Trophoblast cell (in vitro differentiated cells and primary cell): ENCODE results near the gene BICD1.

Source experiments
- DNase-seq, 2 donors: peaks; one replicate each; pipeline ENCODE4 v3.0.0-alpha.2; 2016
- H2AFZ ChIP-seq: 2 replicates; pipeline ENCODE4 v1.6.1; 2013; ENCODE audit warnings: low read length, moderate library complexity, mild to moderate bottlenecking; ENCODE audit not compliant: insufficient read depth, poor library complexity
- H2AK5ac ChIP-seq: 2 replicates; pipeline ENCODE4 v1.6.1; 2013; ENCODE audit warnings: mild to moderate bottlenecking, low read length
- H2BK120ac ChIP-seq: 2 replicates; pipeline ENCODE4 v1.6.1; 2013; ENCODE audit warnings: low read length, mild to moderate bottlenecking, moderate library complexity; ENCODE audit not compliant: insufficient read depth, poor library complexity
- H2BK12ac ChIP-seq: 2 replicates; pipeline ENCODE4 v1.6.1; 2013; ENCODE audit warnings: mild to moderate bottlenecking, low read length, moderate library complexity
- H2BK5ac ChIP-seq: 2 replicates; pipeline ENCODE4 v1.6.1; 2013; ENCODE audit warnings: low read length, low read depth, moderate library complexity, mild to moderate bottlenecking; ENCODE audit not compliant: poor library complexity
- H3K14ac ChIP-seq: 2 replicates; pipeline ENCODE4 v1.6.1; 2013; ENCODE audit warnings: mild to moderate bottlenecking, low read length
- H3K18ac ChIP-seq: 2 replicates; pipeline ENCODE4 v1.6.1; 2013; ENCODE audit warnings: mild to moderate bottlenecking, low read length
- H3K23ac ChIP-seq: 2 replicates; pipeline ENCODE4 v1.6.1; 2013; ENCODE audit warnings: low read length
- H3K27ac ChIP-seq: 2 replicates; pipeline ENCODE4 v1.5.1; 2013; ENCODE audit warnings: low read depth, mild to moderate bottlenecking, inconsistent platforms, low read length, moderate library complexity
- H3K27me3 ChIP-seq: 2 replicates; pipeline ENCODE4 v1.6.1; 2013; ENCODE audit warnings: inconsistent platforms, mild to moderate bottlenecking, low read length, moderate library complexity; ENCODE audit not compliant: insufficient read depth
- H3K36me3 ChIP-seq, 2 experiments: 1 replicate in 1 of 2; 2 replicates in 1 of 2; pipeline ENCODE4 v1.6.1; 2013; ENCODE audit warnings: low read length in 2 of 2, mild to moderate bottlenecking in 2 of 2, moderate library complexity in 1 of 2; ENCODE audit not compliant: insufficient read depth in 2 of 2, control insufficient read depth in 1 of 2
- H3K4ac ChIP-seq: 2 replicates; pipeline ENCODE4 v1.6.1; 2013; ENCODE audit warnings: low read depth, mild to moderate bottlenecking, low read length, moderate library complexity
- H3K4me1 ChIP-seq, 2 experiments: 1 replicate in 1 of 2; 2 replicates in 1 of 2; pipeline ENCODE4 v1.6.1; 2013; ENCODE audit warnings: low read length in 2 of 2, mild to moderate bottlenecking in 2 of 2, moderate library complexity in 1 of 2; ENCODE audit not compliant: insufficient read depth in 2 of 2, control insufficient read depth in 1 of 2
- H3K4me2 ChIP-seq: 2 replicates; pipeline ENCODE4 v1.6.1; 2013; ENCODE audit warnings: inconsistent platforms, mild to moderate bottlenecking, low read length, moderate library complexity
- H3K4me3 ChIP-seq: 2 replicates; pipeline ENCODE4 v1.5.1; 2013; ENCODE audit warnings: mild to moderate bottlenecking, low read depth, low read length, inconsistent platforms
- H3K79me1 ChIP-seq: one replicate; pipeline ENCODE4 v1.6.1; 2013; ENCODE audit warnings: low read length
- H3K79me2 ChIP-seq: 2 replicates; pipeline ENCODE4 v1.6.1; 2013; ENCODE audit warnings: low read length, mild to moderate bottlenecking; ENCODE audit not compliant: control insufficient read depth, insufficient read depth, poor library complexity
- H3K9ac ChIP-seq: 2 replicates; pipeline ENCODE4 v1.6.1; 2013; ENCODE audit warnings: mild to moderate bottlenecking, low read length
- H3K9me3 ChIP-seq: 2 replicates; pipeline ENCODE4 v1.6.1; 2013; ENCODE audit warnings: low read depth, mild to moderate bottlenecking, control low read depth, inconsistent platforms, low read length; ENCODE audit not compliant: insufficient read depth
- H4K12ac ChIP-seq: 2 replicates; pipeline ENCODE4 v1.6.1; 2013; ENCODE audit warnings: low read depth, mild to moderate bottlenecking, low read length, moderate library complexity
- H4K8ac ChIP-seq: 2 replicates; pipeline ENCODE4 v1.6.1; 2013; ENCODE audit warnings: low read depth, mild to moderate bottlenecking, low read length, moderate library complexity
- H4K91ac ChIP-seq: one replicate; pipeline ENCODE4 v1.6.1; 2013; ENCODE audit warnings: low read depth, mild to moderate bottlenecking, low read length, moderate library complexity
- WGBS: extraction: QIAGEN DNeasy Blood & Tissue Kit; methylation state at CpG from one replicate; pipeline ENCODE4 v1.1.7; 2013; ENCODE audit warnings: missing lambda C conversion rate; ENCODE audit not compliant: insufficient read length, insufficient coverage; ENCODE audit errors: extremely low coverage; 5-methylcytosine and 5-hydroxymethylcytosine counted together

BICD1 gene

DNA sequence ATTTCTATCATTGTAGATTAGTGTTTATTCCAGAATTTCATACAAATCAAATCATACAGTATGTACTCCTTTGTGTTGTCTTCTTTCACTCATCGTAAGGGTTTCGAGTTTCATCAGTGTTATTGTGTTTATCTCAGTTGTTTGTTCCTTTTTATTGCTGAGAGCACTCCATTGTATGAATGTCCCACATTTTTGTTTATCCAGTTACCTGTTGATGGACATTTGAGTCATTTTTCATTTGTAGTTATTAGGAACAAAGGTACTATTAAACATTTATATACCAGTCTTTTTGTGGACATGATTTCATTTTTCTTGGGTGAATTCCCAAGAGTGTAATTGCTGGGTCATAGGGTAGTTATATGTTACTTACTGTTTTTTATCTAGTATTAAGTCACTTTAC lies 70.0 kb downstream of the BICD1 start:
- Histone ChIP-seq H4K91ac (no peak overlapping the region), H3K4me1 (no peaks in the 10 kb centered on the region), H2BK12ac (no peak overlapping the region), H3K9me3 (no peaks in the 10 kb centered on the region), H3K9ac (no peak overlapping the region), H4K12ac (no peak overlapping the region), H3K79me1 (no peaks in the 10 kb centered on the region), H3K27me3 (no peaks in the 10 kb centered on the region), H2BK120ac (no peak overlapping the region), H3K14ac (no peak overlapping the region), H3K4me2 (no peak overlapping the region), H3K23ac (no peak overlapping the region), H2AK5ac (no peak overlapping the region), H2BK5ac (no peak overlapping the region), H2AFZ (no peak overlapping the region), H3K36me3 (no peaks in the 10 kb centered on the region), H3K18ac (no peak overlapping the region), H3K27ac (no peak overlapping the region), H3K4ac (no peak overlapping the region), H4K8ac (no peak overlapping the region), H3K79me2 (no peaks in the 10 kb centered on the region), H3K4me3 (no peak overlapping the region)
- DNase-seq, result no peak
- no CpG with 5 or more reads among the region's 2 CpGs for WGBS

DNA sequence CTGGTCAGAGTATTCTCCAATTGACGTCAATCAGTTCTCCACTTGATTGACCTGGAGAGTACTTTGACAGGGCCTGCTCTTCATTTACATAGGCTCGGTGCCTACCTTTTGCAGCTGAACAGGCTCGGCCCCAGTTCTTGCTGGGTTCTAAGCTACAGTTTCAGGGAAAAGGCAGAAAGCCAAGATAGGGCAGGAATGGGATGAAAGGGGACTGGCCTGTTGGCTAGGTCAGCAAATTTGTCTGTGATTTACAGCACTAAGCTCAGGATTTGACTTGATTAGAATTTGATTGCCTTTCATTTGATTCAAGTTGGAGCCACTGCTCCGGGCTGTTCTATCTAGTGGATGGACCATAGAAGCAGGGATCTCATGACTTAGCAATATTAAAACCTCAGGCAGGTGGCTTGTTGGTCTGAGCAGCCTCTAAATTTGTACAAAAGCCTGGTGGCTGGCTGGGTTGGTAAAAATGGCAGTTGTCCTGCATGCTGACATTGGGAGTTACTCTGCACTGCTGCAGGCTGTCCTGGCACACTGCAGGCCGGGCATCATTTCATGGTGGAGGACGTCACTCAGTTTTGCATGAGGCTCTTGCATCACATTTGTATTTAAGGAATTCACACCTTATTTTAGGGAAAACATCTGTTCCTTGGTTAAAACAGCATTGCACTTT lies 71.8 kb downstream of the BICD1 start:
- no peak overlapping the region for H3K23ac ChIP-seq
- no peak overlapping the region for H2AFZ ChIP-seq
- no peak overlapping the region for H4K12ac ChIP-seq
- no peak overlapping the region for H3K4me2 ChIP-seq
- no peak overlapping the region for H3K18ac ChIP-seq
- H3K4me3 ChIP-seq, result no peak overlapping the region
- no peak for DNase-seq
- no peaks in the 10 kb centered on the region for H3K27me3 ChIP-seq
- WGBS, result no CpG with 5 or more reads among the region's 6 CpGs
- no peak overlapping the region for H3K9ac ChIP-seq
- no peak overlapping the region for H3K14ac ChIP-seq
- H3K79me1 ChIP-seq, result no peaks in the 10 kb centered on the region
- no peaks in the 10 kb centered on the region for H3K79me2 ChIP-seq
- no peak overlapping the region for H4K8ac ChIP-seq
- H3K9me3 ChIP-seq, result no peaks in the 10 kb centered on the region
- no peaks in the 10 kb centered on the region for H3K36me3 ChIP-seq
- H2BK5ac ChIP-seq, result no peak overlapping the region
- no peak overlapping the region for H3K27ac ChIP-seq
- H3K4ac ChIP-seq, result no peak overlapping the region
- no peak overlapping the region for H2BK12ac ChIP-seq
- H2BK120ac ChIP-seq, result no peak overlapping the region
- H4K91ac ChIP-seq, result no peak overlapping the region
- no peak overlapping the region for H2AK5ac ChIP-seq
- H3K4me1 ChIP-seq, result no peaks in the 10 kb centered on the region

DNA sequence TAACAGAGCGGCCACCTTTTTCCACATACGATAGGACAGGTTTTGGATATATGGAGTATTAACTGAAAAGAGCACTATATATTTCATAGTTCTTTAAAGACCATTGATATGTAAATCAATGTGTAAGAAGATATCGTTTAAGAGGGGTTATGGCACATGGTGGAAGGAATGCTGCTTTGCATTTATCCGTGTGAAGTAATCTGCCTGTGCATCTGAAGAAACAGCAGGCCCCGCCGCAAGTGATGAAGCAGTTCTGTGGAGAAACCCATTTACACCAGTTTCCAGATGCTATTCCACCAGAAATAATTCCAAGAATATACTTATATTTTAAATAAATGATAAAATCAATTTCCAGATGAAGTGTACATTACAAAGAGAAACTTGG lies 72.4 kb downstream of the BICD1 start:
- H3K4ac ChIP-seq, result no peak overlapping the region

DNA sequence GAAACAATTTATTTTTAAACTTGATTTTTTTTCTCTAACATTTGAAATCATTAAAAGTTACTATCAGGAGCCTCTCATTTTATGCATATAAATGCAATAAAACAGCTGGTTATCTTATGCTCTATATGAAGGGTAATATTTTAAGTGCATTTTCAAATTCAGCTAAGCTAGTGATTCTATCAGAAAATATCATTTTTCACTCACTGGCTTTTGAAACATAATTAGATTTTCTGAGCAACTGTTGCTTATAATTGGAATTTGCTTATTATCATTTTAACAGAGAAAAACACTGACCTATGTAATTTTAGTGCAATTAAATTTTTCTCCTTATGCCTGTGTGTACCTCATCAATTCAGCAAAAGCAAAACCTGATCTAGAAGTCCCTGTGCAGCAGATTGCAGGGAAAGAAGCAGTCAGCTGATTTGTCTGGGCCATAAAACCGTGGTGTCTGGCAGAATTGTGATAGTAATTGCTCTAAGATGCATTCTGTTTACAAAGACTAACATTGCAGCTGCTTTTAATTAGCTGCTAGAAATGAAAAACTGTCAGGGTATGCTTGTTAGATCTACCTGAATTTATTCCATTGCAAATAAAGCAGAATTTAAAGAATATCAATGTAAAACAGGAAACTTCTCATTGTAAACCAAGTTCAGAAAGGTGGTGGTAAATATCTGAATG lies 75.0 kb downstream of the BICD1 start:
- Histone ChIP-seq H2AFZ (no peak overlapping the region), H3K23ac (no peak overlapping the region), H3K79me1 (no peaks in the 10 kb centered on the region), H3K4me1 (peaks cover 4% of the 10 kb centered on the region in 2 experiments), H3K18ac (no peak overlapping the region), H4K12ac (no peak overlapping the region), H4K8ac (no peak overlapping the region), H4K91ac (no peak overlapping the region), H3K9me3 (no peaks in the 10 kb centered on the region), H2BK12ac (no peak overlapping the region), H3K27me3 (no peaks in the 10 kb centered on the region), H2AK5ac (no peak overlapping the region), H3K9ac (no peak overlapping the region), H3K4ac (no peak overlapping the region), H3K4me3 (no peak overlapping the region), H3K79me2 (no peaks in the 10 kb centered on the region), H3K14ac (no peak overlapping the region), H2BK5ac (no peak overlapping the region), H3K4me2 (no peak overlapping the region), H3K36me3 (no peaks in the 10 kb centered on the region), H2BK120ac (no peak overlapping the region), H3K27ac (no peak overlapping the region)
- WGBS, result no CpG with 5 or more reads among the region's 1 CpG
- no peak for DNase-seq

More for the DNA sequence above, 72.4 kb downstream of the BICD1 start:
- Histone ChIP-seq H3K79me1 (no peaks in the 10 kb centered on the region), H3K4me3 (no peak overlapping the region), H2AFZ (no peak overlapping the region), H3K18ac (no peak overlapping the region), H3K4me1 (peaks cover 4% of the 10 kb centered on the region in 2 experiments), H3K79me2 (no peaks in the 10 kb centered on the region), H2BK5ac (no peak overlapping the region), H3K9me3 (no peaks in the 10 kb centered on the region), H2AK5ac (no peak overlapping the region), H3K27me3 (no peaks in the 10 kb centered on the region), H3K4me2 (no peak overlapping the region), H4K12ac (no peak overlapping the region), H2BK12ac (no peak overlapping the region), H3K9ac (no peak overlapping the region), H4K91ac (no peak overlapping the region), H3K14ac (no peak overlapping the region), H3K23ac (no peak overlapping the region), H2BK120ac (no peak overlapping the region), H4K8ac (no peak overlapping the region), H3K27ac (no peak overlapping the region), H3K36me3 (no peaks in the 10 kb centered on the region)
- no CpG with 5 or more reads among the region's 6 CpGs for WGBS
- no peak for DNase-seq
